NCI-H1417 (cell line): ENCODE measurements around the gene SORCS2.
A peak's percentile ranks its signal among the peaks of the same experiment; 100 is the strongest.

ENCODE experiments used
- DNase-seq, 3 experiments: peaks; one replicate each; lab custom pipeline; 2025; lab: John Stamatoyannopoulos, UW

SORCS2 gene

DNA sequence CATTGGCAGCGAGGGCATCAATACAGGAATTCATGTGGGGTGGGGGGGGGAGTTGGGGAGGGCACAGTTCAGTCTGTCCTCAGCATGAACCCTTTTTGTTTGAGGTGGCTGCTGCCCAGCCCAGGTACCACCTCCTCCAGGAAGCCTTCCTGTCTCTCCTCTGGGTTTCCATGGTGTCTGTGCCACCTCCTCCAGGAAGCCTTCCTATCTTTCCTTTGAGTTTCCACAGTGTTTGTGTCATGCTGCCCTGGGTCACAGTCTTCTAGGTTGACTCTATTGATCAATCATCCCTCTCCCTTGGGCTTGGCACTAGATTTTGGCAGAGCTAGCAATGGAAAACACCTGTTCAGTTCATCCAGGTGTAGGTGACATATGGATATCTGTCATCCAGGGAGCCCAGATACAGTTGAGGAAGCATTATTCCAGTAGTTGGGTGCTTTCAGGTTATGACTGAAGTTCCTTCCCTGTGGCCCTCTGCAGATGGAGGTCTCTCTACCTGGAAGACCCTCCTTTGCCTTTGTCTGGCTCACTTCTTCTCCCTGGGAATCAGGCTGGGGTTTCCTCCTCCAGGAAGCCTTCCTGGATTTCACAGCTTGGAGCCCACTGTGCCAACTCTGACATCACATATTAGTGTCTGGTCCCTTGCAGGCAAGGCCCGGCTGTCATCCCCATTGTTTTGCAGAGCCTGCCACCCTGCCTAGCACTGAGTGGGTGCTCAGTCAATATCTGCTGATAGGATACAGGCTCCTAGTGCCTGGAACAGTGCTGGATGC is 96.6 kb downstream of the SORCS2 start:
- no peak for DNase-seq

DNA sequence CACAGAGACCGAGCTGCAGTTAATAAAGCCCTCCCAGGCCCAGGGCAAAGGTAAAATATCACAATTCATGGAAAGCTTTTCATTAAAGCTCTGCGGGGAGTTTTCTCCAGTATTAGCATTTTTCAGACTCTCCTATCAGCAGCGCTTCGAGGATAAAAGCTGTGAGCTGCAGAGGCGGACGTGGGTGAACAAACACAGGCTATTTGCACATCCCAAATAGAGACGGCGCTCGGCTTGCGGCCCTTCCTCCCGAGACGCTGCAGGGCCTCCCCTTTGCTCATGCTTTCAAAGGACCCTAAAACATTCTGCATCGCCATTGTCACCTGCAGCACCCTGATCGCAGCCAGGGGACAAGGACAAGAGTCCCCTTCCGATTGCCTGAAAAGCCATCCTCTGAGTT is 97.3 kb downstream of the SORCS2 start:
- peak in 2 of 3 experiments; percentile 29 to 52 for DNase-seq

DNA sequence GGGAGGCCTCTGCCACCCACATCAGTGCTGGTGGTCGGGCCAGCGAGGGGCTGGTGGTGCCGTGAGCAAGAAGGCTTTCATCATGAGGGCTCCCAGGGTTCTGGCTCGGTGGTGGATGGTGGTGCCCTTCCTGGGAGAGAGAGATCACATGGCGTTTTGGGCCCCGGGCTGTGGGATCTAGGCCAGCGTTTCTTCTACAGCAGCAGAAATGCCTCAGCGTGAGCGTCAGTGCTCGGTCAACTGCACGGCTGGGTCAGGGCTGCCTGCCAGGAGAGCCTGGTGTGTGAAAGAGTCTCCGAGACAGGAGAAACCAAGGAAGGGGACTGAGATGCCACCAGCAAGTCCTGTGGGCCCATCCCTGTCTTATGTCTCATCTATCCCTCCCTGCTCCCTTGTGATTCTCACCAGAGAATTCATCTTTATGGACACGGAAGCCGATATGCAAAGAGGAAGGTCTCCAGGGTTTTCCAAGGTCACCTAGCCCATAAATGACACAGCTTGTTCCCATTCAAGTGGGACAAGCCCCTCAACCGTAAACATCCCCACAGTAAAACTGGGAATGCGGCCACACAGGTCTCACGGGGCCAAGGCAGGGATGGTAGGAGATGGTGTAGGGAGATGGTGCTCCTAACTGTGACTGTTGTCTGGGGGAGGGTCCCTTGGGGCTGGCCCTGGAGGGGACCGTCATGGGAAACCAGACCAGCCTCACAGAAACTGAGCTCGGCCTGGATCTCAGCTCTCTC is 99.2 kb downstream of the SORCS2 start:
- DNase-seq: no peak

DNA sequence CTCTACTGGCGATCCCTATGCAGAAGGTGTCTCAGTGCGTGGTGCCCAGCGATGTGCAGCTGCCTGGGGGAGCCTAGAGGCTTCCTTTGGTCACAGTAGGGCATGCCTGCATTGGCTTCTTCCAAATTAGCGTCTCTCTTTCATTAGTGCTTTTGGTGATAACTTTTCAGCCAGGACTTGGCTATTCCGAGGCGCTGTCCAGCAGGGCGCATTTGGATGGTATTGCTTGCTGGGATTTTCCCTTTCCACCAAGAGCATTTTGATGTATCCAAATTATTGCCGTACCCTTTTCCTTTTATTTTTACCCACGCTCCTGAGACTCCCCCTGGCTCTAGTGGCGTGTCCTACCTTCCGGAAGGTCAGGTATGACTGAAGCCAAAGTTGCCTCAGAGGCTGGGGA is 101.4 kb downstream of the SORCS2 start:
- no peak for DNase-seq

DNA sequence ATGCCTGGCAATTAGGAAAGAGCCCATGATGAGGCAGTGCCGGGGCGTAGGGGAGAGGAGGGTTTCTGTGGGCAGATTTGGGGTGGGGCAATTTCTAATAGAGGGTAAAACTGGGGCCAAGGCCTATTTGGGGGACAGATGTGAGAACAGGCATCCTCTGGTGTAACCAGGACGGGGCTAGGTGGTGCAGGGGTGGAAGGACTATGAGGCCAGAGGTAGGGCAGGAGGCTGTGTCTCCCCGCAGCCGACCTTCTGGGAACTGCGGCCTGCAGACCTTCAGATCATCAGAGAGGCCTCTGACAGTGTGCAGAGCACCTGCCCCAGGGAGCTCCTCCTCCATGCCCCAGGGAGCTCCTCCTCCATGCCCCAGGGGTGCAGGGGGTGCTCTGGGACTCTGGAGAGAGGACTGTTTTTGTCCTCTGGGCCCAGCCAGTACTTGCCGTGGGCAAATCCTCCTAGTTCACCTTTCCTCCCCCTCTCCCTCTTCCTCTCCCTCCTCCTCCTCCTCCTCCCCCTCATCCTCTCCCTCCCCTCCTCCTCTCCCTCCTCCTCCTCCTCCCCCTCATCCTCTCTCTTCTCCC is 101.9 kb downstream of the SORCS2 start:
- DNase-seq: no peak

DNA sequence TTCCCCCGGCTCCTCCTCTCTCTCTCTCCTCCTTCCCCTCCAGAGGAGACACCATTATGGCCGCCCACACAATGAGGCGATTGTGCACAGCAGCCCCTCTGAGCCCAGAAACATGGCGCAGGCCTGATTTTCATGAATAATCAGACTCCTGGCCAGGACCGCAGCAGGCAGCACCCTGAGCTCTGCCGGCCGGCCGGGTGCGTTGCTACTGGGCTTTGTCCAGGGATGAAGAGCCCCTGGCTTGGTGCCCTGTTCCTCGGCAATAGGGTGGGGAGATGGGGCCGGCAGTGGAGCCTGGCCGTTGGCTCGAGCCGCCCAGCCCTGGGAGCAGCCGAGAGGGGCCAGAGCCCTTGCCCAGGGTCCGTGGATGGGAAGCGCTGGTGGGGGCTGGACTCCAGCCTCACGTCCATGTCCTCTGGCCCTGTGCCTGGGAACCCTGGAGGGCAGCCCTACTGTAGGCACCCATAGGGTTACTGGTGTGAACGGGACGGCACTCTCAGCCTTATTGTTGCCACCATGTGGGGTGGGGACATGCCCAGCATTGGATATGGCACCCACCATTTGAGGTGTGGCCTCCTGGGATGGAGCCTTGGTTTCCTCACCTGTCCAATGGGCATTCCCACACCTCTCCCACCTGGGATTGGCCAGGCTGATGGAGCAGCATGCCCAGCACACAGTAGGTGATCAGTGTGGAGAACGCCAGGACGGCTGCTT is 103.0 kb downstream of the SORCS2 start:
- DNase-seq: no peak

DNA sequence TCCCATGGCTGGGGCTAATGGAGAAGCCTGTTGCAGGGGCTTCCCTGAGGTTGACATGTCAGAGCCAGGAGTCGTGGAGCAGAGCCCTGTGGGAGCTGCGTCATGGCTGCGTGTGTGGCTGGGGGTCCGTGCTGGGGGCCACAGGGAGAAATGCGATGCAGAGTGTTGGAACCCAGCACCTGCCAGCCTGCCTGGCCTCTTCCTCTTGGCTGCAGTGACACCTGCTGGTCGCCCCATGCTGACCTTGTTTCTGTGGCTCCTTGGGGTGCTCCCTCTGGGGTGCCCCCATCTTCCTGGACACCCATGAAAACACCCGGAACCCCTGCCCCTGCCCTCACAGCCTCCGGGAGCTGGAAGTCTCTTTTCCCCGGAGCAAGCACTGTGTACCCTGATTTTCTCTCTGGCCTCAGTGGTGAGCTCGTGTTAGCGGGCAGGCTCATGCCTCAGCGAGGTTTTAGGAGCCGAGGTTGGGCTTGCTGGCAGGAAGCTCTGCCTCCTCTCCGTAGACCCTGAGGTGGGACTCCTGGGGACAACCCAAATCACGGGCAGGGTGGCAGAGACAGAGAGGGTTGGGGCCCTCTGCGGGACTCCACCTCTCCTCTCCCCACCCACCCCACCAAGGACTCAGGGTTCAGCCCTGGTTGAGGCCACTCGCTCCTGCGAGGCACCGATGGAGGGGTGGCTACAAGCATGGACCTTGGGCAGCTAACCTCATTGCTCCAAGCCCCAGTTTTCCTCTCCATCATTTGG is 103.7 kb downstream of the SORCS2 start:
- DNase-seq: no peak

DNA sequence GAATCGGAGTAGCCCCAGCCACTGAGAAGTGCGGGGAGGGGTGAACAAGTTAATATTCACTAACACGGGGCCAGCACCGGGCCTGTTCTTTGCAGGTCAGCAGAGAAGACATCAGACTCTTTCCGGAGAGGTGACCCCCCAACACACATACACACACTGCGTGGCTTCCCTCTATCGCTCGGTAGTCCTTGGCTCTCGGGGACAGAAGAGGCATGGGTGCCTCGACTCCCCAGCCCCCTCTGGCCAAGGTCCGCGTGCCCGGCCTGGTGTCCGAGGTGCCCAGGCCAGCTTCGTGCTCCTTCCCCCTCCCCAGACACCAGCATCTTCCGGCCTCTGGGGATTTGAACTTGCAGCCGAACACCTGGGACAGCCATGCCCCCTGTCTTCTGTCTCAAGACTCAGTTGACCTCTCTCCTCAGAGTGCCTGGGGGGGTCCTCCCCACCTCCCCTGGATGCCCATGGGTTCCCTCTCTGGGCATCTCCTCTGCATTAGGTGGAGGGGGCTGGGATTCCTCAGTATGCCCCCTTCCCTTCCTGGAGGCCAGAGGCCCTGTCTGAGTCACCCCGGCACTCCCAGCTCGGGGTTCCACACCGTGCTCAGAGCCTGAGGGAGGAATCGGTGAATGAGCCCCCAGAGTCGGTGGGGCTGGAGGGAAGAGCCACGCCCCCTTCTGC is 104.5 kb downstream of the SORCS2 start:
- DNase-seq: no peak

DNA sequence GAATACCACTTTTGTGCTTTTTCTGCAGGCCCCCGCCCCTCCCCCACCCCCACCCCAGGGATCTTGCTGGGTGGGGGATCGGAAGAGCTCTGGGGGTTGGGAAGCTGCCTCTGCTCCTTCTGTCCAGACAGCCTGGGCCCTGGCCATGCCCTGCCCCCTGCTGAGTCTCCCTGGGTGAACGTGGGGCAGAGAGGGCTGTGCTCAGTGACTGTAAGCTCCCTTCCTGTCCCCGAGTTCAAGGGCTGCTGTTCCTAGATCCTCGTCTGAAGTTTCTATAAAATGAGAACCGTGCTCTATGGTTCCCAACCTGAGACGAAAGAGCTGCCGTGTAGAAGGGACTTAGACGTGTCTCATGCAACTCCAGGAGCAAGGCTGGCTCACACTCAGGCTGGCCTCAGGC is 105.0 kb downstream of the SORCS2 start:
- DNase-seq: no peak

DNA sequence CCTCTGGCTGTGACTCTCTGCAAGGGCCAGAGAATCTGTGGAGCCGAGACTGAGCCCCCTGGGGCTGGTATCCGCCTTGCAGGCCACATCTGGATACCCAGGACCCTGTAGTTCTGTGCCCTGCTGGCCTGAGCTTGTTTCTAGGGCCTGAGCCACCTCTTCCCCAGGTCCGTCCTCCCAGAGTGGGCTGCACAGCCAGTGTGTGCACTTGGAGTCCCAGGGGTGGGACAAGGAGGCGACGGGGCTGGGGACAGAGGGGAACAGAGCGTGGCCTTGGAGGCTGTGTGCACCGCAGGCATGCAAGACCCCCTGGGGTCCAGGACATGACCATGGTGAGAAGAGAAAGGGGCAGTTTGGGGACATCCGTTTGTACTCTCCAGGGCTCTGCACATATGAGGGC is 105.5 kb downstream of the SORCS2 start:
- DNase-seq: no peak

DNA sequence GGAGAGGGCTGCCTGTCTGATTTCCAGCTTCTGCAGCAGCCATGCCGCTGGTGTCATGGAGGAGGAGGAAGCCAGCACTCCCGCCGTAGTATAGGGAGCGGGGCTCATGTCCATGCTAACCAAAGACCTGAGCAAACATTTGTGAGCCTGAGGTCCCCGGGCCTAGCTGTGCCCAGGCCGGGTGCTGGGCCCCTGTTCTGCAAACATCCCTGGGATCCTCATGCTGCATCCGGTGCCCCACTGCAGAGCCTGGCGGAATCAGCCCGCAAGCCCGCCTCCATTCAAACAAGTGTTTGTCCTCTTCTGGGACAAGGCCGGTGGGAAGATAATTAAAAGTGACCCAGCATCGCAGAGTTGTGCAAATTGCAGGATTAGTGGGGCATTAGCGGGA is 106.3 kb downstream of the SORCS2 start:
- DNase-seq: peak in 1 of 3 experiments; percentile 23

DNA sequence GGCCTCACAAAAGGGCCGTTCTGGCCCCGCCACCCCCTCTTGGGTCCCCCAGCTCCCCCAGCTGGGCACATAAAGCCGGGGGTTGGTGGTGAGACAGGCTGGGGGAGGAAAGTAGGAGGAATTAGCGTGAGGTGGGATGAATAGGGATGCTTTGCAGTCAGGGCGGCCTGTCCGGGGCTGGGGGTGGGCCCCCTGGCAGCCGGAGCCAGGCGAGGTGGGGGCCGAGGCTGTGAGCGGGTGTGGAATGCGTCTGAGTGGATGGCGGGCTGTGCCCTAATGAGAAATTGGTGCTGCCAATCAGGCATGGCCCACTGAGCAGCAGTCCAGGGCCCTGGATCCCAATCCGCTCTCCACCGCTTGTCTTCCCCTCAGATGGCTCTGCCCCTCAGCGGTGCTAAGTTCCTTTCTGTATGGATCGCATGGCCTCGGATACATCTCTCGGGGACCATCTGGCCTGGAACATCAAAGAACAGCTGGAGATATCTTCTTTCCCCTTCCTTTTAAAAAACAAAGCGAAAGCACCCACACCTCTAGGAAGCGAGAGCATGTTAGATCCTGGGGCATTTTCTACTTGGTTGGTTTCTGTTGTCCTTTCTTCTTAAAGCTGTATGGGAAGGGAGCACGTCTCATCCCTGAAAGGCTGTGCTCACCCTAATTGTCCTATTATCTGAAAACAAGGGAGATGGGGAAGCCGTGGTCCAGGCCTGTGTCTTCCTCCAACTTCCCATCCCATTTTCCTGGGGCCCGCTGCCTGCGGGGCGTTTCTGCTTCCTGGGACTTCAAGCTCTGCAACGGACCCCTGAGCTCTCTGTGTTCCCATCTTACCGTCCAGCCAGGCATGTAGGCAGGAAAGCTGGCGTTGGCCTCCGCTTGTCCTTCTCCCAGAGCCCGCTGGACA is 106.9 kb downstream of the SORCS2 start:
- no peak for DNase-seq

DNA sequence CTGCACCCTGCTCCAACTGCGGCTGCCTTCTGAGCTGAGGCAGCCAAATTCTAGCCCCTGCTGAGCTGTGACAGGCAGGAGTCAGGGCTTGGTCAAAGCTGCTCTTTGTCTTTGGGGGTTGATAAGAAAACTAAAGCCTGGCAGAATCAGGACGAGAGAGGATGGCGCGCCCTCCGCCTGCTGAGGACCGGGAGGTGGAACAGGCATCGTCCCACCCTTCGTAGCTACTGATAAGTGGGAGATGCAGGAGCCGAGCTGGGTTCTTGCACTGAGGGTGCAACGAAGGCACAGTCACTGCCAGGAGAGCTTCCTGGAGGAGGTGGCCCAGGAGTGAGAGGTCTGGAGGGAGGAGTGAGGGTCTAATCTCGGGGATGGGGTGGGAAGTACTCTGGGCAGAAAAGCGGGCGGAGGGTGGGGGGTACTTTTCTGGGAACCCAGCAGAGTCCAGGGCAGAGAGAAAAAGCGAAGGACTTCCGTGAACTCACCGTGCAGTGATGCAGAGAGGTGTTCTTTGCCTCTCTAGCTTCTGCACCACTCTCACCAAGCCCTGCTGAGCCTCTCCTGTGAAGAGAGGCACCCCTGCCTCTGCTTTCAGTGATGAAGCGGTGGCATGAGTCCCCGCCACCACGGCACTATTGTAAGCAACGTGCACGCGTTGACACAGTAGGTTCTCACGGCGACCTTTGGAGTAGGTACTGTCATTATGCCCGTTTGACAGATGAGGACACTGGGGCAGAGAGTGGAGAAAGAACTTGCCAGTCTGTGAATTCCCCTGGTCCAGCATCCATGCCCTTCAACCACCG is 107.8 kb downstream of the SORCS2 start:
- DNase-seq: no peak

DNA sequence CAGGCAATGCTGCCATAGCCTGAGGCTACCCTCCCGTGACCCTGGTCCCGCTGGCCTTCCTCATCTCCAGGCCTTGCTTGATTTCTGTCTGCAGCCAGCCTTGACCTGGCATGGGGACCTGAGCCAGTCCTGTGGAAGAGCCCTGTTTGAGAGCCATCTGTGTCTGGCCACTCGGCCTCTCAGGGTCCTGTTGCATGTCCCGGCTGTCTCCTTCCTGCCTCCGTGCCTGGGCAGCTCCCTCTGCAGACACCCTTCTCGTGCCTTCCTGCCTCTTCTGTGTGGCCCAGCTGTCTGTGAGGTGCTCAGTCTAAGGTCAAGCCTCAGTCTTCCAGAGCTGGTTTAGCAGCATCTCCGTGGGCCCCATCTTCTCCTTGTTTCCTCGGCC is 108.4 kb downstream of the SORCS2 start:
- DNase-seq: no peak

DNA sequence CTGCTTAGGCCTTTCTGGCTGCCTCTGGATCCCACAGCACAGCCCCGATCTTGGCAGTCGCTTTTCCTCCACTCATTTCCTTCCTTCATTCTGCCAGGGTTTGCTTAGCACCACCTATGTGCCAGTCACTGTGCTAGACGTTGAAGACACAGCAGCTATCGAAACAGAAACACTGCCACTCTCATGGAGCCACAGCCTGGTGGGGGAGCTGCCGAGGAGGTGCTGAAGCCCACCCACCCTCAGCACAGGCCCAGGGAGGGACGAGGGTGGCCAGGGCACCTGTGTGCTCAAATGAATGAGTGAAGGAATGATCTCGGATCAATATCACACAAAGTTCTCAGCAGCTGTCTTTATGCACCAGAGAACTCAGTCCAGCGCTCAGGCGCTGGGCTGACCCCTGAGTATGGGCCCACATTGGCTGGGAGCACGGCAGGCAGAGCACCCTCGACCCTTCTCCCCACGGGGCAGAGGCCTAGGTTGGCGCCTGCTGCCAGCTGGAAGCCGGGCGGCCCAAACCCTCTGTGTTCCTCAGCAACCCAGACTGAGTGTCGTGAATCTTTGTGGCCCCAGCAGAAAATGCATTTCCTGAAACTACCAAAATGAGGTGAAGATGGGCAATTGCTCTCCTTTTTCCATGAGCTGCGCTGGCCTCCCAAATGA is 108.9 kb downstream of the SORCS2 start:
- DNase-seq: no peak

DNA sequence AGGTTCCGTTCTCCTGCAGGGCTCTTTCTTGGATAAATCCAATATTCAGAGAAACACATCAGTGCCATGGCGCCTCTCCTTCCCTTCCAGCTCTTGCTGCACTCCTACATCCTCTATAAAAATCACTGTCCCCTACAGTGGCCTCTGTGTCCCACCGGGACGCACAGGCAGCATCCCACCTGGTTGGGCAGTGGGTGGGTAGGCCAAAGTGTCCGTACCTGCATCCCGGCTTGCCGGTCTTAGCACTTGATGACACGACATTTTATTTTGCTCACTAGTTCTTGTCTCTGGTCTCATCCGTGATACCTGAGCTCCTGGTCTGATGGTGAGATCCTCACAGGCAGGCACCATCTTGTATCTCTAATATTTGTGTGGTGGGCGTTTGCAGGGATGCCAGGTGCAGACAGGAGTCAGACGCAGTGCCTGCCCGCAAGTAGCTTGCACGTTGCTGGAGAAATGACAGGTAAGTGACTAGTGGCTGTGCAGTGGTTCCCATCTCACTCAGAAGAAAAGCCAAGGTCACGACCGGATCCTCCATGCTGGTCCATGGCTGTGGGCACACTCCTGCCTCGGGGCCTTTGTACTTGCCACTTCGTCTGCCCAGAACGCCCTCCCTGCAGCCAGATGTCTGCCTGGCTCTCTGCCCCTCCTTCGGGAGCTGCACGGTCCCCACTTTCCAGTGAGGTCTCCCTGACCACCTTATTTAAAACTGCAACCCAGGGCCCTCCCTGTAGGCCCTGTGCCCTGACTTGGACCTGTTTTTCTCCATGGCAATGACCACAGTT is 109.7 kb downstream of the SORCS2 start:
- no peak for DNase-seq

DNA sequence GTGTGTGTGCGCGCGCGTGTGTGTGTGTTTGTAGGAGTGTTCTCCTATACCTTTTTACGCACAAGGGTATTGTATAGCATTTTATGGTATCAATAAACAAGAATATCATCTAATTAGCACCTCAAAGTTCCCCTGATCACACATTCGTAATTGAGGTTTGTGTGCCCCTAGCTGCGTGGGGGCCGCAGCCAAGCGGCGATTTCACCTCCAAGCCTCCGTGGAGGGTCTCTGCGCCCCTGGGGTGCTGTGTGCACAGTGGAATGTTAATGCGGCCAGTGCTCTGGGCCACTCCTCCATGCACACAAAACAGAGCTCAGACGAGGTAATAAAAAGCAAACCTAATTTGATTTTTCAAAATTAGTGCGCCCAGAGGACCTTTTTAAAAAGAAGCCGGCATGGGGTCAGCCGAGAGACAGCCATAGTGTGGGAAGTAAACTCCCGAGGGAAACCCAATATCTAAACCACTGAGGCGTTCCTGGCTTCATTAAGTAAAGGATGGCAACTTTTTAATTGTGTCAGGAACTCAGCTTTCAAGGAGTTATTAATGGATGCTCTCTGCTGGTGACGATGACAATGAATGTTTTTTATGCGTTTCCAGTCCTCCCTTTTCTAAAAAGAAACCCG is 110.6 kb downstream of the SORCS2 start:
- no peak for DNase-seq

DNA sequence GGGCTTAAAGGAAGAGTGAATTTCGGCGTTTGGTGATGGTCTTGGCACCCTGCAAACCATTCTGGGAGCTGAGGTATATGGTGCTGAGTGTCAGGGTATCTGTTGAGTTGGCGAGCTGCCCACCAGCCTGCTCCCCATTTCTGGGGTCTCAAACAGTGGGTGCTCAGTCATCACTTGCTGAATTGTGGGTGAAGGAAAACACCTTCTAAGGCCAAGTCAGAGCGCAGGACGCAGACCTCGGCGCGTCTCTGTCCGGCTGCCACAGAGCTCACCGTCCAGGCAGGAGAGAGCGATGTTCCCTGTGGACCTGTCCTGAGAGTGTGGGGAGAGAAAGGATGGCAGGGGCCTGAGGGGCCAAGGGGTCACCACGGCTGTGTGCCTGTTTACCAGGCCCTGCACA is 111.2 kb downstream of the SORCS2 start:
- DNase-seq: no peak
